8988T (cell line): ENCODE data around the gene IRF2BP1.
"Not testable (repeated sequence)": the region's sequence is repeated elsewhere in the genome, so short reads cannot be mapped to it uniquely, and the experiment has no call there.

ENCODE experiments used
- DNase-seq: peaks from one replicate; pipeline ENCODE4 v3.0.0; 2011

The IRF2BP1 gene

DNA sequence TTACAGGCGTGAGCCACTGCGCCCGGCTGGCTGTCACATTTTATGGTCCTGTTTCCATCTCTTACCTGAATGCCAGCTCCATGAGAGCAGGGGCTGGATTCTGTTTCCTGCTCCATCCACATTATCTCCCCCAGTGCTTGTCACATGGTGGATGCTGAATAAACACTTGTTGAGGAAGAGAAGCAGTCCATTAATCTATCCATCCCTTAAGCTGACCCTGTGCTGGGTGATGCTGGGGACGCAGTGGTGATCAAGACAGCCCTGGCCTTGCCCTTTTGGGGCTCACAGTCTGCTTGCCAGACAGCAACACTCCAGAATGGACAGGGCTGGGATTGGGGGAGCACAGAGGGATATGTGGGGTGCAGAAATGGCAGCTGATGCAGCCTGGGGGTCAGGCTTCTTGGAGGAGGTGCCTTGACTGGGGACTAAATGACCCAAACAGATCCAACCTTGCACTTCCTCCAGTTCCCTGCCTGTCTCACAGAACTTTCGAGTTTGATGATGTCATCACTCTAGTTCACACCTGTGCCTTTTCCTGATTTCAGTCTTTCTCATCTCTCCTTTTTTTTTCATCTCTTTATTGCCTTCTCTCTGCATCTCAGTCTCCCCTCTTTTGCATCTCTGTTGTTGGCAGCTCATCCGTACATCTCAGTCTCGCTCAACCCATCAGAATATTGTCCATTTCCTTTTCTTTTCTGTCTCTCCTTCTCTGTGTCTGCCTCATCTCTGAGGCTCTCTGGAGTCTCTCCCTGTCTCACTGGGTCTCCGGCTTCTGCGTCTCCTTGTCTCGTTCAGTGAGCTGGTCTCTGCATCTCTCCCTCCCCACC, 4.6 kb downstream of the IRF2BP1 start:
- no peak for DNase-seq

DNA sequence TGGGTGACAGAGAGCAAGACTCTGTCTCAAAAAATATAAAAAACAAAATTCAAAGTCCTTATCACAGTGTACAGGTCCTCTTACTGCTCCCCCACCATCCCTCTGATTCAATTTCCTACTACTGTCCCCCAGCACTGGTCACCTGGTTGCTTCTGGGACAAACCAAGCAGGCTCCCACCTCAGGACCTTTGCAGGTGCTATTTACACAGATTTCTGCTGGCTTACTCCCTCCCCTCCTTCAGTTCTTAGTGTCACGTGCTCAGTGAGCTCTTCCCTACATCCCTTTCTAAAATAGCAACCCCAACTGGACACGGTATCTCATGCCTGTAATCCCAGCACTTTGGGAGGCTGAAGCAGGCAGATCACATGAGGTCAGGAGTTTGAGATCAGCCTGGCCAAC, 6.0 kb downstream of the IRF2BP1 start:
- no peak for DNase-seq

DNA sequence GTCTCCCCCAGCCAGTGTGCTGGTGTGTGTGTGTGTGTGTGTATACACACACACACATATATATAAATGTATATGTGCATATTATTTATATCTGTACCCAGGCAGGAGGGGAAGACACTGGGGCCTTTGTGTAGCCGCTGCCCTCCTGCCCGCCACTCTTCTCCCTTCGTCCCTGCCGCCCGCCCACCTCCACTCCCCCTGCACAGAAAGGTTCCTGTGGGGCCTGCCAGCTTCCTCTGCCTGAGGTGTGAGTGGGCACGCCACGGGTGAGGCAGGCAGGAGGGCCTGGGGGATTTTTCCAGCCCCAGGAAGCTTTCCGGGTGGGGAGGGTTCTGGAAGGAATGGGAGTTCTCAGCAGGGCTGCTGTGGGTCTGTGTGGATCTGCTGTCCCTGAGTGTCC, 6.9 kb downstream of the IRF2BP1 start:
- DNase-seq = no peak

GRCh38 chr19:45878043-45878794, 7.7 kb downstream of the IRF2BP1 start:
- no peak for DNase-seq

DNA sequence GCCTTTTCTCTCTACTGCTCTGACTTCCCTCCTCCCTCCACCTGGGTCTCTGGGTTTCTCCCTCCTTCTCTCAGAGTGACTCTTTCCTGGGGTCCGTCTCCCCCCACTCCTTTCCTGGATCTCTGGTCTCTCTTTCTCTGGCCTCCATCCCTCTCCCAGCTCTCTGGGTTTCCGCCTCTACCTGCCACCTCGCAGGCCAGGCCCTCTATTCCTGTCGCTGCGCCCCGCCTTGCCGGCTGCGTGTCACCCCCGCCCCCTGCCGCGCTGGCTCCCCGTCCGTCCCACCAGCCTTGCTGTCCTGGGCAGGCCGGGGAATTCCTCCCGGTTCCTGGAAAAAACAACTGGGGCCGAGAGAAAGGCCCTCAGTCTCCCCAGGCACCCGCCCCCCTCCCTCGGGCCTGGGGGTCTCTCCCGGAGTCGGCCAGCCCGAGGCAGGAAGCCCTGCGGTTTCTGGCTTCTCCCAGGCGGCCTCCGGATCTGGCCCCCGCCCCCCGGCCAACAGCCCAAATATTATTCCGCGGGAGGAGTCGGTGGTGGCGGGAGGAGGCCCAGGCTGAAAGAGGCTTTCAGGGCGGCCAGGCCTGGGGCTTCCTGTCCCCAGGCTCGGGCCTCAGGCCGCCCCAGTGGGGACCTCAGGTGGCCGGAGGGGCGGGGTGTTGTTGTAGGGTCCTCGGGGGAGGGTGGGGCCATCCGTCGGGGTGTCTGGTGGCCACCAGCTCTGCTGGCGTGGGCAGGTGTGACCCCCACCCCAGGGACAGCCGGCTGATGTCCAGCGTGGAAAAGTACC, 9.3 kb downstream of the IRF2BP1 start:
- DNase-seq = no peak

- no peak for DNase-seq
Measured at GRCh38 chr19:45876161-45876410, 9.9 kb downstream of the IRF2BP1 start.

GRCh38 chr19:45874620-45874966, 11.3 kb downstream of the IRF2BP1 start:
- DNase-seq = no peak

GRCh38 chr19:45873219-45873772, 12.6 kb downstream of the IRF2BP1 start:
- DNase-seq = no peak

DNA sequence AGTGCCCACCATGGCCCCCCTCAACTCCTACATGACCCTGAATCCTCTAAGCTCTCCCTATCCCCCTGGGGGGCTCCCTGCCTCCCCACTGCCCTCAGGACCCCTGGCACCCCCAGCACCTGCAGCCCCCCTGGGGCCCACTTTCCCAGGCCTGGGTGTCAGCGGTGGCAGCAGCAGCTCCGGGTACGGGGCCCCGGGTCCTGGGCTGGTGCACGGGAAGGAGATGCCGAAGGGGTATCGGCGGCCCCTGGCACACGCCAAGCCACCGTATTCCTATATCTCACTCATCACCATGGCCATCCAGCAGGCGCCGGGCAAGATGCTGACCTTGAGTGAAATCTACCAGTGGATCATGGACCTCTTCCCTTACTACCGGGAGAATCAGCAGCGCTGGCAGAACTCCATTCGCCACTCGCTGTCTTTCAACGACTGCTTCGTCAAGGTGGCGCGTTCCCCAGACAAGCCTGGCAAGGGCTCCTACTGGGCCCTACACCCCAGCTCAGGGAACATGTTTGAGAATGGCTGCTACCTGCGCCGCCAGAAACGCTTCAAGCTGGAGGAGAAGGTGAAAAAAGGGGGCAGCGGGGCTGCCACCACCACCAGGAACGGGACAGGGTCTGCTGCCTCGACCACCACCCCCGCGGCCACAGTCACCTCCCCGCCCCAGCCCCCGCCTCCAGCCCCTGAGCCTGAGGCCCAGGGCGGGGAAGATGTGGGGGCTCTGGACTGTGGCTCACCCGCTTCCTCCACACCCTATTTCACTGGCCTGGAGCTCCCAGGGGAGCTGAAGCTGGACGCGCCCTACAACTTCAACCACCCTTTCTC, 13.6 kb downstream of the IRF2BP1 start:
- no peak for DNase-seq

- DNase-seq = no peak
Measured at GRCh38 chr19:45870798-45871197, 15.1 kb downstream of the IRF2BP1 start.

DNA sequence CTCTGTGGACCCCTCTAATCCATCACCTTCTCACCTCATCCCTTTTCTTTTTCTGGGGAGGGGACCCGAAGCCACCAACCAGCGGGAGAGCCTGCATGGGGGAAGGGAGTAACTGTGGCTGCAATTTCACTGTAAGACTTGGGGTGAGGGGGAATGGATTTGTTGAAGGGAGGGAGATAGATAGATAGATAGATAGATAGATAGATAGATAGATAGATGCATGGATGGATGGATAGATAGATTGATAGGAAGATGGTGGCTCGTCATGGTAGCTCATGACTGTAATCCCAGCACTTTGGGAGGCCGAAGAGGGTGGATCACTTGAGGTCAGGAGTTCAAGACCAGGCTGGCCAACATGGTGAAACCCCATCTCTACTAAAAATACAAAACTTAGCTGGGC, 18.7 kb downstream of the IRF2BP1 start:
- DNase-seq = not testable (repeated sequence)

GRCh38 chr19:45866400-45867176, 19.4 kb downstream of the IRF2BP1 start:
- no peak for DNase-seq

DNA sequence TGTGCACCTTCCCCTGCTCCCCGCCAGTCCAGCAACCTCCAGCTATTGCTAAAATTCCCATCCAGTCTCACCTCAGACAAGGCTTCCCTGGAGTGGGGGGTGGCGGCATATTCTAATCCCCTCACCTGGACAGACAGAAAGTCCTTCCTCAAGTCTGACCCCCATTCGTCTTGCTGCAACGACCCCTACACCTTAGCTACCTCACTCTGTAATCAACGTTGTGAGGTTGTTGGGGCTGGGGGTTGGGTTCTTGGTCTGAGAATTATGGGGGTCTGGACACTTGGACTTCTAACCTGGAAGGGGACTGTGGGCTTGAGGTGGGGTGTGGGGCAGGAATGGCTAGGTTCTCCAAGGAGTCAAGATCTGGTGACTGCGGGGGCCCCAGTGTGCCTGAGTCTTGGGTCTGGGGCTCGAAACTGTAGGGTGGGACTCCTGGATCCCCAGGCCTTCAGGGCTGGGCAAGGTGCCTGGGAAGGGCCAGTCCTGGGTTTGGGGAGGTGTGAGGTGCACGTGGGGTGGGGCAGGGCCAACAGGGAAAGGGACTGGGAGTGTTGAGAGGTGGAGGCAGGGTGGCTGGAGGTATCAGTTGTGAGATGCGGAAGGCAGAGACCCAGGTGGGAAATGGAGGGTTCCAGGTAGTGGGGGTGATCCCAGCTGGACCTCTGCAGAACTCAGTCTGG, 20.5 kb downstream of the IRF2BP1 start:
- DNase-seq = no peak

- DNase-seq = no peak
Measured at GRCh38 chr19:45864629-45865082, 21.3 kb downstream of the IRF2BP1 start.

- peak; percentile 80 for DNase-seq
Measured at GRCh38 chr19:45863840-45864628, 21.9 kb downstream of the IRF2BP1 start, which contains the start of gene FOXA3. TSS of gene FOXA3 (plus strand) at chr19:45864326. CDS start at chr19:45864457, 131 bp downstream.

GRCh38 chr19:45863335-45863839, 22.6 kb downstream of the IRF2BP1 start:
- no peak for DNase-seq

DNA sequence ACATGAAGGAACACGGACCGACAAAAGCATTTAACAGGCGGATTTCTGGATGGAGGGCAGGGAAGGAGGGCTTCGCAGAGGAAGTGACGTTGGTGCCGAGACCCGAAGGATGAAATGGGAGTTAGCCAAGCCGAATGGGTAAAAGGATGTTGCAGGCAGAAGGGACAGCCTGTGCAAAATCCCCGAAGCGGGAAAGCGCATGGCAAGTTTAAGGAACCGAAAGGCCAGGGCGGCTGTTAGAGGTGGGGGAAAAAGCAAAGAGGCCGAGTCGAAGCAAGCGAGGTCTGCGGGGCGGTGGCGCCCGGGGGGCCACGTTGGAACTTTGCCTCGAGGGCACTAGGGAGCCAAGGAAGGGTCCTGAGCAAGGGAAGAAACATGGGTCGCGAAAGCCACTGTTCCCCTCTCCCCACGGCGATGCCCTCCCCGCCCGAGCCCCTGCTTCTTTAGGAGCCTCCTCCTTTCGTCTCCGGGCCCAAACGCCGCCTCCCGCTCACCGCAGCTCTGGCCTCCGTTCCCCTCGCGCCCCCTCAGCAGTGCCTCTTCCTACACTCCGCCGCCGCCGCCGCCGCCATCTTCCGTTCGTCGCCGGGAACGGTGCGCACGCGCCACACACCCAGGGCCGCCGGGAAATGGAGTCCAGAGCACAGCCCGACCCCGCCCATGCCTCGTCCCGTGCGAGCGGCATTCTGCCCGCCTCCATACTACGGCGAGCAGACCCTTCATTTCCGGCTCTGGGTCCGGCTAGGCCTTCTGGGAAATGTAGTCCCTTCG, 23.2 kb downstream of the IRF2BP1 start, which contains the start of gene SYMPK:
Gene SYMPK (minus strand): TSS at position 584 of the 771 bp plus-strand sequence. CDS start 8,652 bp downstream, outside the sequence.
- DNase-seq = peak; percentile 96

- DNase-seq = no peak
Measured at GRCh38 chr19:45862271-45862563, 23.7 kb downstream of the IRF2BP1 start.
